Astrocyte of the spinal cord (primary cell): ENCODE results near the gene SLC66A2.

ENCODE experiments used
- DNase-seq: peaks from one replicate; pipeline ENCODE4 v3.0.0; 2011; ENCODE audit warnings: low read depth, low spot score
- H3K4me3 ChIP-seq: 2 replicates; pipeline ENCODE4 v1.5.1; 2011; ENCODE audit warnings: low read depth, mild to moderate bottlenecking, low read length, moderate library complexity
- CTCF ChIP-seq: IDR thresholded peaks from 2 replicates; pipeline ENCODE4 v1.5.1; 2012; ENCODE audit warnings: low read depth, mild to moderate bottlenecking, low read length, inconsistent platforms
- in situ Hi-C: cut with HindIII; loops from 2 replicates; pipeline ENCODE4 v1.10.0; 2017; ENCODE audit warnings: low sequenced_read_pairs

SLC66A2 gene

GRCh38 chr18:79987566-79987965, 36.1 kb upstream of the SLC66A2 start:
- H3K4me3 ChIP-seq, result peak overlapping the region; percentile 84
- no peak for TF ChIP-seq CTCF
- in situ Hi-C loops, result no loop called here

GRCh38 chr18:79986726-79987125, 35.3 kb upstream of the SLC66A2 start:
- in situ Hi-C loops, result no loop called here
- no peak for TF ChIP-seq CTCF
- H3K4me3 ChIP-seq, result peak overlapping the region; percentile 84
- no peak for DNase-seq

More at GRCh38 chr18:79987566-79987965, 36.1 kb upstream of the SLC66A2 start:
- DNase-seq, result peak; percentile 11

- no peak for TF ChIP-seq CTCF
- in situ Hi-C loops, result no loop called here
- no peak for DNase-seq
- no peak overlapping the region for H3K4me3 ChIP-seq
These were observed 33.7 kb upstream of the SLC66A2 start for GRCh38 chr18:79985172-79985571.

GRCh38 chr18:79983793-79984192, 32.3 kb upstream of the SLC66A2 start:
- no peak for DNase-seq
- no peak for TF ChIP-seq CTCF
- in situ Hi-C loops, result no loop called here
- no peak overlapping the region for H3K4me3 ChIP-seq

GRCh38 chr18:79983253-79983652, 31.8 kb upstream of the SLC66A2 start:
- TF ChIP-seq CTCF, result no peak
- no peak overlapping the region for H3K4me3 ChIP-seq
- no peak for DNase-seq
- in situ Hi-C loops, result no loop called here

GRCh38 chr18:79982736-79983135, 31.3 kb upstream of the SLC66A2 start:
- no peak for DNase-seq
- in situ Hi-C loops, result no loop called here
- no peak for TF ChIP-seq CTCF
- no peak overlapping the region for H3K4me3 ChIP-seq

GRCh38 chr18:79980585-79980984, 29.1 kb upstream of the SLC66A2 start:
- no peak overlapping the region for H3K4me3 ChIP-seq
- no peak for DNase-seq
- in situ Hi-C loops, result no loop called here
- no peak for TF ChIP-seq CTCF
